Transverse colon (tissue), 4 donors: Measurements from ENCODE around the gene CABLES2.

ENCODE experiments used
- EP300 ChIP-seq: sonication (generic); formaldehyde crosslinking; IDR thresholded peaks from one replicate; pipeline ENCODE4 v1.6.1; 2017; ENCODE audit warnings: antibody characterized with exemption, low read depth
- POLR2A ChIP-seq: fragments of 450-650 bp; IDR thresholded peaks from one replicate; pipeline ENCODE4 v1.6.1; 2016; ENCODE audit warnings: antibody characterized with exemption, mild to moderate bottlenecking, moderate library complexity
- POLR2AphosphoS5 ChIP-seq, 3 donors: sonication (generic); formaldehyde crosslinking; IDR thresholded peaks; one replicate each; pipeline ENCODE4 v1.6.1; 2016; ENCODE audit warnings: antibody characterized with exemption in 3 of 3
- TF ChIP-seq, protein P1 (sequence below), 5 experiments: fragments of 200-600 bp in 3 of 5; fragments of 450-650 bp in 2 of 5; sonication (generic) in 3 of 5; IDR thresholded peaks; 1 replicate in 2 of 5; 2 replicates in 3 of 5; pipeline ENCODE4 v1.5.1; 2016 to 2017; ENCODE audit warnings: antibody characterized with exemption in 5 of 5, inconsistent platforms in 3 of 5, mild to moderate bottlenecking in 2 of 5, moderate library complexity in 1 of 5

GRCh38 chr20:62374331-62375152, 32.5 kb downstream of the CABLES2 start:
- TF ChIP-seq, protein P1, sequence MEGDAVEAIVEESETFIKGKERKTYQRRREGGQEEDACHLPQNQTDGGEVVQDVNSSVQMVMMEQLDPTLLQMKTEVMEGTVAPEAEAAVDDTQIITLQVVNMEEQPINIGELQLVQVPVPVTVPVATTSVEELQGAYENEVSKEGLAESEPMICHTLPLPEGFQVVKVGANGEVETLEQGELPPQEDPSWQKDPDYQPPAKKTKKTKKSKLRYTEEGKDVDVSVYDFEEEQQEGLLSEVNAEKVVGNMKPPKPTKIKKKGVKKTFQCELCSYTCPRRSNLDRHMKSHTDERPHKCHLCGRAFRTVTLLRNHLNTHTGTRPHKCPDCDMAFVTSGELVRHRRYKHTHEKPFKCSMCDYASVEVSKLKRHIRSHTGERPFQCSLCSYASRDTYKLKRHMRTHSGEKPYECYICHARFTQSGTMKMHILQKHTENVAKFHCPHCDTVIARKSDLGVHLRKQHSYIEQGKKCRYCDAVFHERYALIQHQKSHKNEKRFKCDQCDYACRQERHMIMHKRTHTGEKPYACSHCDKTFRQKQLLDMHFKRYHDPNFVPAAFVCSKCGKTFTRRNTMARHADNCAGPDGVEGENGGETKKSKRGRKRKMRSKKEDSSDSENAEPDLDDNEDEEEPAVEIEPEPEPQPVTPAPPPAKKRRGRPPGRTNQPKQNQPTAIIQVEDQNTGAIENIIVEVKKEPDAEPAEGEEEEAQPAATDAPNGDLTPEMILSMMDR (IDR thresholded peaks at IDR 0.05): no peak
- TF ChIP-seq POLR2AphosphoS5 (IDR thresholded peaks at IDR 0.05) (no peak), EP300 (no peak), POLR2A (no peak)
